AG09309 (cell line): ENCODE measurements around the gene PKDREJ.

Source experiments
- DNase-seq: peaks from one replicate; pipeline ENCODE4 v3.0.0-alpha.2; 2010; ENCODE audit warnings: low read depth
- H3K4me3 ChIP-seq: 2 replicates; pipeline ENCODE4 v1.5.1; 2011; ENCODE audit warnings: mild to moderate bottlenecking, low read depth, low read length, moderate library complexity; ENCODE audit not compliant: control insufficient read depth
- CTCF ChIP-seq: IDR thresholded peaks from 2 replicates; pipeline ENCODE4 v1.5.1; 2011; ENCODE audit warnings: mild to moderate bottlenecking, low read depth, low read length, inconsistent platforms; ENCODE audit not compliant: insufficient read depth, control insufficient read depth; ENCODE audit errors: missing control alignments

PKDREJ gene

GRCh38 chr22:46300491-46300890, 37.3 kb upstream of the PKDREJ start:
- no peak for TF ChIP-seq CTCF
- H3K4me3 ChIP-seq = no peak overlapping the region
- no peak for DNase-seq

- DNase-seq = no peak
- TF ChIP-seq CTCF = no peak
- no peak overlapping the region for H3K4me3 ChIP-seq
These were observed 36.0 kb upstream of the PKDREJ start for GRCh38 chr22:46299101-46299500.

GRCh38 chr22:46297151-46297812, 34.1 kb upstream of the PKDREJ start:
- no peak for DNase-seq
- peak overlapping the region; percentile 79 for H3K4me3 ChIP-seq
- TF ChIP-seq CTCF = no peak

- H3K4me3 ChIP-seq = peak within 1 kb of the TSS; percentile 79
- TF ChIP-seq CTCF = no peak
These were observed 33.4 kb upstream of the PKDREJ start, which contains the start of gene GTSE1 for GRCh38 chr22:46296257-46297150. Gene GTSE1 (plus strand): TSS chr22:46296870. CDS start chr22:46297401, 531 bp downstream.

GRCh38 chr22:46295277-46295971, 32.3 kb upstream of the PKDREJ start:
- no peak overlapping the region for H3K4me3 ChIP-seq
- no peak for TF ChIP-seq CTCF
- no peak for DNase-seq

More at GRCh38 chr22:46296257-46297150, 33.4 kb upstream of the PKDREJ start, which contains the start of gene GTSE1:
- peak; percentile 86 for DNase-seq

- no peak for TF ChIP-seq CTCF
- H3K4me3 ChIP-seq = no peak overlapping the region
- no peak for DNase-seq
These were observed 31.6 kb upstream of the PKDREJ start for GRCh38 chr22:46294784-46295183.
